ENCODE measurements around the gene PALLD. TPM values are rescaled to one million over a fixed set of nuclear protein-coding genes. Genes with fewer than 3 reads are reported as not detected.

Gene PALLD
- total and polyA plus RNA-seq, 2 of the 13 experiments (the other 11 are each of a cell fraction or from before 2014, with no cell fraction given): 0.50 to 1.5 TPM

- TF ChIP-seq ATF7 (IDR thresholded peaks at IDR 0.05) (peak; percentile 16; the same call in 1 of the 2 replicates), ATF7 (CRISPR knock-in tag; IDR thresholded peaks at IDR 0.05) (no peak), HCFC1 (IDR thresholded peaks at IDR 0.05; ENCODE audit: low read depth, low read length) (no peak), MAFK (conservative IDR thresholded peaks at IDR 0.05 in 1 of 2, IDR thresholded peaks at IDR 0.05 in 1 of 2; ENCODE audit: low read length in 2 of 2) (0 out of 4 replicates have a peak, but pooled peaks have one; percentile 1 to 4), ZEB1 (IDR thresholded peaks at IDR 0.05; ENCODE audit: insufficient replicate concordance, low read depth) (no peak), ADNP (CRISPR knock-in tag; IDR thresholded peaks at IDR 0.05) (no peak), ZNF687 (CRISPR knock-in tag; IDR thresholded peaks at IDR 0.05) (no peak), MEIS1 (CRISPR knock-in tag; IDR thresholded peaks at IDR 0.05; ENCODE audit: borderline replicate concordance) (no peak)
- no peaks in the 10 kb centered on the region for H3K79me2 ChIP-seq (ENCODE audit: insufficient read depth, low read length)
- peaks cover 0 to 24% of the 10 kb centered on the region in 2 experiments; a peak in 3 of 5 replicates for H3K27me3 ChIP-seq (ENCODE audit: control insufficient read depth in 1 of 2, insufficient read depth in 2 of 2, low read length in 2 of 2)
- no peak overlapping the region for H3K4me2 ChIP-seq (ENCODE audit: low read depth, low read length)
- 0 out of 2 replicates have a peak, but pooled peaks cover 10% of the 10 kb centered on the region for H3K4me1 ChIP-seq (ENCODE audit: insufficient read depth, low read length)
- ChIA-PET CTCF (ENCODE audit: low intra/inter-chr PET ratio, low total read pairs) (no interaction called here), POLR2A (no interaction called here)
- H3K27ac ChIP-seq (ENCODE audit: extremely low read length, insufficient read depth, low read length): no peak overlapping the region
- H3K36me3 ChIP-seq (replicated peaks in 1 of 2; ENCODE audit: control insufficient read depth in 1 of 2, insufficient read depth in 2 of 2, low read length in 2 of 2): no peaks in the 10 kb centered on the region
- 38% methylated on average over 11 of the region's 11 CpGs for WGBS (ENCODE audit: low lambda C conversion rate)
- H3K9ac ChIP-seq (ENCODE audit: insufficient read depth, low read depth, low read length): no peak overlapping the region
- in situ Hi-C loops (cut with HindIII; ENCODE audit: extremely low pct_ligation_motif_present, low pct_unique_long_range_greater_than_20kb): no loop called here
- DNase-seq (ENCODE audit: low spot score) (no peak), FAIRE-seq (no peak), ATAC-seq (no peak)
- no peak overlapping the region for H2AFZ ChIP-seq (ENCODE audit: low read length)
- H3K4me3 ChIP-seq (replicated peaks in 1 of 3; ENCODE audit: insufficient read depth in 1 of 3, low read depth in 2 of 3, low read length in 3 of 3): no peak overlapping the region
- intact Hi-C loops (cut with micrococcal nuclease; ENCODE audit: unreplicated experiment): no loop called here
- H3K9me3 ChIP-seq (ENCODE audit: low read length): no peaks in the 10 kb centered on the region
- no TSS peak for BruUV-seq (replicated peaks)
- H4K20me1 ChIP-seq (ENCODE audit: insufficient read depth, low read length): no peaks in the 10 kb centered on the region
Observed at GRCh38 chr4:168634276-168634802, 137.5 kb downstream of the PALLD start.
